ENCODE measurements around the gene ADAMTSL2.

DNA sequence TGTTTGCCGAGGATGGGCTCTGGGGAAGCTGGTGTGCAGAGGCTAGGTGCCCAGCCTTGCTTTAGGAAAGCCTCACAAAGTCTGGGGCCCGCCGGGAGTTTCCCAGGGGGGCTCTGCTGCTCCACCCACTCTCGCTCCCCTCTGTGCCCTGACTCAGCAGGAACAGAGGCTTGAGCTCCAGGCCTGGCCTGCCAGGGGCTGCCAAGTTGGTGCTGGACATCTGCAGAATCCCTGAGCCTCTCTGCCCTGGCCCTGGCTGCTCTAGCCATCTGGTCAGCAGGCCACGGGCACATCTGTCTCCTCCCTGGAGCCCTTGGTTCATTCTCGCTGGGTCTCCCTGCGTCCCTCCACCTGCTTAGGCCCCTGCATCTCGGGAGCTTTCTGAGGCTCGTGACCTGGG is 647 bp upstream of the ADAMTSL2 start:
- TF ChIP-seq GABPA (IDR thresholded peaks at IDR 0.05 in 1 of 2, conservative IDR thresholded peaks at IDR 0.05 in 1 of 2) = no peak
- TF ChIP-seq CTCF (IDR thresholded peaks at IDR 0.05; ENCODE audit: low read depth, low read length, missing input control) = no peak
- TF ChIP-seq RAD21 (IDR thresholded peaks at IDR 0.05) = no peak
- TF ChIP-seq SP1 (IDR thresholded peaks at IDR 0.05) = no peak
- no peak for TF ChIP-seq FOXA1 (IDR thresholded peaks at IDR 0.05)
- TF ChIP-seq, protein P1, sequence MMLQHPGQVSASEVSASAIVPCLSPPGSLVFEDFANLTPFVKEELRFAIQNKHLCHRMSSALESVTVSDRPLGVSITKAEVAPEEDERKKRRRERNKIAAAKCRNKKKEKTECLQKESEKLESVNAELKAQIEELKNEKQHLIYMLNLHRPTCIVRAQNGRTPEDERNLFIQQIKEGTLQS (IDR thresholded peaks at IDR 0.05) = no peak
- no peak for TF ChIP-seq JUND (IDR thresholded peaks at IDR 0.05)
- TF ChIP-seq MAX (IDR thresholded peaks at IDR 0.05) = no peak
- TF ChIP-seq ZBTB33 (IDR thresholded peaks at IDR 0.05) = no peak
